HG02588 (cell line): ENCODE data around the gene NAALADL2.
"Not testable (repeated sequence)": the region's sequence is repeated elsewhere in the genome, so short reads cannot be mapped to it uniquely, and the experiment has no call there.

Source experiments
- ATAC-seq: cut with Tn5 transposase; IDR thresholded peaks from one replicate; pipeline ENCODE4 v1.9.1; 2021; ENCODE audit warnings: mild to moderate bottlenecking, moderate library complexity; ENCODE audit not compliant: unreplicated experiment

The NAALADL2 gene

GRCh38 chr3:175404621-175405020 is 545.5 kb downstream of the NAALADL2 start:
- ATAC-seq, result no peak

GRCh38 chr3:175410251-175410650 is 551.1 kb downstream of the NAALADL2 start:
- ATAC-seq, result no peak

- ATAC-seq, result no peak
These were observed 552.3 kb downstream of the NAALADL2 start for GRCh38 chr3:175411405-175411804.

- ATAC-seq, result no peak
These were observed 552.8 kb downstream of the NAALADL2 start for GRCh38 chr3:175411946-175412345.

DNA sequence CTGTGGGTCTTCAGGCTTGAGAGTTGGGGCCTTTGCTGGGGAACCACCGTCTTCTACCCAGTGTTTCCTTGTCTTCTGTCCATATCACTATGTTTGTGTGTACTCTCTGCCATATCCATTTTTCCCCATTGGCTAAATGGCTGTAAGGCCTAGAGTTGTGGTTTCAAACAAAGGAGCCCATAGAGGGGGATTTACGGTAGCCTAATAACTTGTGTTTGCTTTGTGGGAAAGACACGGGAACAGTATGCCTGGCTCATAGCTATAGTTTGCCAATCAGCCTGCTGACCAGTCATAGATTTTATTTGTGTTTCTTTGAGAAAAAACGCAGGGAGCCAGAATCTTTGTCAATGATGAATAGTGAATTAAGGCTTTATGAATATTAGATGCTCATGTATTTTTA is 554.8 kb downstream of the NAALADL2 start:
- no peak for ATAC-seq

DNA sequence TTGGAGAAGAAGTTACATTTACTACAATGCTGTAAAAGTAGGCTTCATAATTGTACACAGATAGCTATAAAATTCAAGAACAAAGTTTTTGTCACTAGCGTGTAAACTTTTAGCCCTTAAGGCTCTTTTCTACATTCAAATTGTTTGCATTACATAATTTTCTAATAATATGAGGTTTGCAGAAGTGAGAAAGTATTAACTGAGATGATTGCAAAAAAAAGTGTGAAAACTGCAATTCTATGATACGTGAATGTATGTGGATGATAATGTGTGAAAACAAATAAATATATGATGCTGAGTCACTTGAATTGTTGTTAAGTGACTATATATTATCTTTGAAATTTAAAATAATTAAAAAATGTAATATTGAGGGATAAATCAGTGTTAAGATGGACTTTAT is 557.5 kb downstream of the NAALADL2 start:
- no peak for ATAC-seq

GRCh38 chr3:175417426-175417825 is 558.3 kb downstream of the NAALADL2 start:
- ATAC-seq, result no peak

- ATAC-seq, result no peak
These were observed 562.8 kb downstream of the NAALADL2 start for GRCh38 chr3:175421902-175422301.

GRCh38 chr3:175422744-175423143 is 563.6 kb downstream of the NAALADL2 start:
- ATAC-seq, result no peak

- not testable (repeated sequence) for ATAC-seq
These were observed 564.7 kb downstream of the NAALADL2 start for GRCh38 chr3:175423848-175424247.

- no peak for ATAC-seq
These were observed 567.7 kb downstream of the NAALADL2 start for GRCh38 chr3:175426805-175427204.

DNA sequence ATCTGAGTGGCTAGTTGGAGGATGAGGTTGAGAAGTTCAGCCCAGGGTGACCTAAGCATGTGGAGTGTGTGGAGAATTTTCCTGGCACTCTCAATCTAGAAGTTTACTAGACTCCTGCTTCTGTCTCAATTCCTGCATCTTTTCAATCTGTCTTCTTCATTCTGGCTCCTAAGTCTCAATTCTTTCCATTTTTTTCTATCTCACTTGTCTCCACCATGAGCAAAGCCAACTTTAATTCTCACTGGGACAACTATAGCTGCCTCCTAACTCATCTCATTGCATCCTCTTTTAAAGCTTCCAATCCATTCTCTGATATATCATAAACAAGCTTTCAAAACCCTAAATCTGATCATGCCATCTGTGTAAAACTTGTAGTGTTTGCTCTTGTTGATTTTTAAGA is 569.3 kb downstream of the NAALADL2 start:
- ATAC-seq, result no peak

- ATAC-seq, result no peak
These were observed 572.0 kb downstream of the NAALADL2 start for GRCh38 chr3:175430983-175431773.

DNA sequence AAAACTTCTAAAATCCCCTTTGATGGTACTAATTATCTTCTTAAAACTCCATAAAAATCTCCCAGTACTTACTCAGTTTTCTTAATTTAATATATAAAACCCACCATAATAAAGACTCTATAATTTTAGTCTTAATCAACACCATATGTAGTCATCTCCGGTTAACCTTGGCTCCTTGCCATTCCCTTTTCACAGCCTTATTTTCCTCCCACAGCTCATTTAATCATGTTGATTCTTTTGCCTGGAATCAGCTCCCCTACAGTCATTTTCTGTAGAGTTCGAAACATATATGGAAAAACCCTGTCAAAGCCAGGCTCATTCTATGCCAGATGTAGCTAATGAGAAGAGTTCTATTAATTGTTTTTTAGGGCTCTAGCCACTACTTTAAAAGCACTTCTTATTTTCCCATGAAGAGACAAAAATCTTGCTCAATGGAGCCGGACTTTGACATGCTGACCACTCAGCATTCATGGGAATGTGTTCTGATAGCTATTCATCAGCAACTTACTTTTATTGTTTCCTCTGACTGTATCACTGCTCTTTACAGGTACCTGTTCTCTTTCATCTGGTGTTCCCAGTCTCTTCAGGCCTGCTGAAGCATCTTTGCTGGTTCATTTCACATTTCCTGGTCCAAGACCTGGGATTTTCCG is 573.4 kb downstream of the NAALADL2 start:
- ATAC-seq, result no peak

DNA sequence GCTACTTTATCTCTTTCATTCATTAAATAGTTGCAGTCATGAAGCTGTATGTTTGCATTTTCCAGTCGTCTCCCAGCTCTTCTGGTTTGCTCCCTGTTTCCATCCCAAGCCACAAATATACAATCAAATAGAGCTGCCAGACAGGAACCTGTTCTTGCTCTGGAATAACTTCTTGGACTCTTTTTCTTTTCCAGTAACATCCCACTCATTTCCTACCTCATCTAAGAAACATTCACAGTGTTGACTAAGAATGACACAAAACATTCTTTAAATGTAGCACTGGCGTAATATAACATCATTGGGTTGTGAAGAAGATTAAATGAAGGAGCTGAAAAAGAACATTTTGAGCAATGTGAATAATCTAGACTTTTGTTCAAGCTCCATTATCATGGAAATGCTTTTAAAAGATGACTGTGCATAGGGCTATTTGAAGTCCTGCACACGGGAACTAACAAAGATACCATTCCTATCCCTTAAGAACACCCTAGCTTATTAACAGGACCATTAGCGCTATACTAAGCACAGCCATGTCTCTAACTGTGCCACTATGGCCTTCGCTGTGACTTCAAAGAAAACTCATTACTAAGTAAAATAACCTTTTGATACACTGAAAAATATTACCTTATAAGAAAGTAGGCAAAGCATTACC is 574.0 kb downstream of the NAALADL2 start:
- ATAC-seq, result no peak

GRCh38 chr3:175434561-175434960 is 575.4 kb downstream of the NAALADL2 start:
- no peak for ATAC-seq

GRCh38 chr3:175443682-175444081 is 584.5 kb downstream of the NAALADL2 start:
- no peak for ATAC-seq

GRCh38 chr3:175445741-175446140 is 586.6 kb downstream of the NAALADL2 start:
- ATAC-seq, result no peak

- no peak for ATAC-seq
These were observed 588.4 kb downstream of the NAALADL2 start for GRCh38 chr3:175447521-175447920.

DNA sequence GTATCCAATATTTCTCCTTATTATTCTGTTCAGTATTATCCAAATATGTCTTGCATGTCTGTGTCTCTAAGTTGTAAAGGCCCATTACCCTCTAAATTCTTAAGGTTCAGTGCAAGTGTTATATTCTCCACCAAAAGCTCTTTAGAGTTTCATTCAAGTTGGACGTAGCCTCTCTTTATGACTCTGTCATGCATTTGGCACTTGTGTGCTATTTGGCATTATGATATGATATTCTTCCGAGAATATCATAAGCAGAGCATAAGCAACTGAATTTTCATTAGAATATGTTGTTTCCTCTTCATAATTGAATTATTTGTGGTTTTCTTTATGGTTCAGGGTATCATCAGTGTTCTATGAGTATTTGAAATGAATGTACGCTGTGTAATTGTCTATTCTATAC is 594.2 kb downstream of the NAALADL2 start:
- no peak for ATAC-seq

- no peak for ATAC-seq
These were observed 597.3 kb downstream of the NAALADL2 start for GRCh38 chr3:175456466-175456865.

DNA sequence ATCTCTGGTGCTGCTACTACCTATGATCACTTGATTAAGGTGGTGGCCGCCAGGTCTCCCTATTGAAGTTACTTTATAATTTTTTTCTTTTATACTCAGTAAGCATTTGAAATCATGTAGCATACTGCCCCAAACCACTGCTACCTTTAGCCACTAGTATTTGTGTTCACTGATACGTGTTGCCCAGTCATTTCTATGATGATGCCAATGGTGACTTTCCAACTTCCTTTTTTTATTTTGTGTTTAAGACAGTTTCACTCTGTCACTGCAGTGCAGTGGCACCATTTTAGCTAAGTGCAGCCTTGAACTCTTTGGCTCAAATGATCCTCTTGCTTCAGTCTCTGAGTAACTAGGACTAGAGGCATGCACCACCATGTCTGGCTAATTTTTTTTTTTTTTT is 598.2 kb downstream of the NAALADL2 start:
- ATAC-seq, result no peak
